Parathyroid adenoma (tissue), 2 donors: Measurements from ENCODE around the gene PRICKLE2.

ENCODE experiments used
- H2AFZ ChIP-seq: fragments of 300-600 bp; sonication (generic); one replicate; pipeline ENCODE4 v1.7.0; 2017; ENCODE audit warnings: antibody characterized with exemption, mild to moderate bottlenecking
- H3K27ac ChIP-seq: fragments of 300-600 bp; sonication (generic); one replicate; pipeline ENCODE4 v1.7.0; 2017
- H3K27me3 ChIP-seq: fragments of 300-600 bp; sonication (generic); one replicate; pipeline ENCODE4 v1.7.0; 2017; ENCODE audit warnings: low read length; ENCODE audit not compliant: control insufficient read depth, insufficient read depth
- H3K36me3 ChIP-seq: fragments of 300-600 bp; sonication (generic); one replicate; pipeline ENCODE4 v1.7.0; 2017; ENCODE audit warnings: low read length; ENCODE audit not compliant: control insufficient read depth, insufficient read depth
- H3K4me1 ChIP-seq: fragments of 300-600 bp; sonication (generic); one replicate; pipeline ENCODE4 v1.7.0; 2017; ENCODE audit warnings: control low read depth
- H3K4me2 ChIP-seq: fragments of 300-600 bp; sonication (generic); one replicate; pipeline ENCODE4 v1.7.0; 2017; ENCODE audit warnings: low read length
- H3K4me3 ChIP-seq: fragments of 300-600 bp; sonication (generic); one replicate; pipeline ENCODE4 v1.7.0; 2017; ENCODE audit warnings: low read depth, low read length
- H3K79me2 ChIP-seq: fragments of 300-600 bp; sonication (generic); one replicate; pipeline ENCODE4 v1.7.0; 2017; ENCODE audit warnings: control low read depth
- H3K9ac ChIP-seq: fragments of 300-600 bp; sonication (generic); one replicate; pipeline ENCODE4 v1.7.0; 2017; ENCODE audit warnings: mild to moderate bottlenecking
- H3K9me3 ChIP-seq: fragments of 300-600 bp; sonication (generic); one replicate; pipeline ENCODE4 v1.7.0; 2017; ENCODE audit warnings: low read length; ENCODE audit not compliant: control insufficient read depth
- CTCF ChIP-seq: fragments of 300-600 bp; sonication (generic); IDR thresholded peaks from one replicate; pipeline ENCODE4 v1.7.0; 2017; ENCODE audit warnings: antibody characterized with exemption, mild to moderate bottlenecking
- donor health status: primary hyperparathyroidism.

PRICKLE2 gene

GRCh38 chr3:64228110-64228509 is 2.8 kb upstream of the PRICKLE2 start:
- Histone ChIP-seq H3K79me2 (no peaks in the 10 kb centered on the region), H3K36me3 (no peaks in the 10 kb centered on the region), H2AFZ (no peak overlapping the region), H3K4me2 (no peak overlapping the region), H3K27me3 (no peaks in the 10 kb centered on the region), H3K4me3 (no peak overlapping the region), H3K27ac (no peak overlapping the region), H3K9me3 (no peaks in the 10 kb centered on the region), H3K4me1 (no peaks in the 10 kb centered on the region), H3K9ac (no peak overlapping the region)
- no peak for TF ChIP-seq CTCF

- no peaks in the 10 kb centered on the region for H3K4me1 ChIP-seq
- H3K9ac ChIP-seq: no peak overlapping the region
- H3K4me2 ChIP-seq: no peak overlapping the region
- H3K27ac ChIP-seq: no peak overlapping the region
- no peaks in the 10 kb centered on the region for H3K79me2 ChIP-seq
- no peak for TF ChIP-seq CTCF
- no peaks in the 10 kb centered on the region for H3K36me3 ChIP-seq
- no peak overlapping the region for H2AFZ ChIP-seq
- H3K27me3 ChIP-seq: no peaks in the 10 kb centered on the region
- no peak overlapping the region for H3K4me3 ChIP-seq
- no peaks in the 10 kb centered on the region for H3K9me3 ChIP-seq
These were observed 1.5 kb upstream of the PRICKLE2 start for GRCh38 chr3:64226730-64227129.

DNA sequence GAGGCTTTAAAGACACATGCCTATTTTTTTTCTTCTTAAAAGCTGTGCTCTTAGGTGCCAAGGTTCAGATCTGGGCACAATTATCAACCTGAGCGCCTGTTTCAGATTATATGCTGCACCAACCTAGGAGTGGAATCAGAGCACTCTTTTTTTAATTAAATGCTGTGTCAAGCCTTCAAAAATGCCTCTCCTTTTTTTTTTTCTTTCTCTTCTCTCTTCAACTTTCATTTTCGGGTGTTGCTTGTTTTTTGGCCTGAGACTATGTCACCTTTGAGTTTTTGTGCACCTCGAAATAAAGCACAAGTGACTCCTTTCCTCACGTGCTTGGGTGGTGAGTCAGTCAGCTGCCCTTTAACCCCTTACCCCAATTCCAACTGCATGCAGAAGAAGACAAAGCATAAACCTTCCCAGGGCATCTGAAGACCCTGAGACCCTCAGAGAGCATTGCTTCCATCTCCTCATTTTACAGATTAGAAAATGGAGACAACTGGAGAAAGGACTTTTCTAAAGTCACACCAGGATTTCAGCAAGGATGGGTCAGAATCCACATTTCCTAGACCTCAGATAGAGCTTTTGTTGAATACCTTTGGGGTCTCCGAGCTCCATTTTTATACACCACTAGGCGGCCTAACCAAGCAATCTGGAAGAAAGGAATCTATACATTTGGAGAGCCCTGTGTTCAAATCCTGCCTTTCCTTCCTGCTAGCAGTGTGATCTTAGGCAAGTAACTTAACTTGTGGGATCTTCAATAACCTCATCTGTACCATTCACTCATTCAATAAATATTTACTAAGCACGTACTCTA is 631 bp upstream of the PRICKLE2 start:
- H3K27ac ChIP-seq: no peak overlapping the region

DNA sequence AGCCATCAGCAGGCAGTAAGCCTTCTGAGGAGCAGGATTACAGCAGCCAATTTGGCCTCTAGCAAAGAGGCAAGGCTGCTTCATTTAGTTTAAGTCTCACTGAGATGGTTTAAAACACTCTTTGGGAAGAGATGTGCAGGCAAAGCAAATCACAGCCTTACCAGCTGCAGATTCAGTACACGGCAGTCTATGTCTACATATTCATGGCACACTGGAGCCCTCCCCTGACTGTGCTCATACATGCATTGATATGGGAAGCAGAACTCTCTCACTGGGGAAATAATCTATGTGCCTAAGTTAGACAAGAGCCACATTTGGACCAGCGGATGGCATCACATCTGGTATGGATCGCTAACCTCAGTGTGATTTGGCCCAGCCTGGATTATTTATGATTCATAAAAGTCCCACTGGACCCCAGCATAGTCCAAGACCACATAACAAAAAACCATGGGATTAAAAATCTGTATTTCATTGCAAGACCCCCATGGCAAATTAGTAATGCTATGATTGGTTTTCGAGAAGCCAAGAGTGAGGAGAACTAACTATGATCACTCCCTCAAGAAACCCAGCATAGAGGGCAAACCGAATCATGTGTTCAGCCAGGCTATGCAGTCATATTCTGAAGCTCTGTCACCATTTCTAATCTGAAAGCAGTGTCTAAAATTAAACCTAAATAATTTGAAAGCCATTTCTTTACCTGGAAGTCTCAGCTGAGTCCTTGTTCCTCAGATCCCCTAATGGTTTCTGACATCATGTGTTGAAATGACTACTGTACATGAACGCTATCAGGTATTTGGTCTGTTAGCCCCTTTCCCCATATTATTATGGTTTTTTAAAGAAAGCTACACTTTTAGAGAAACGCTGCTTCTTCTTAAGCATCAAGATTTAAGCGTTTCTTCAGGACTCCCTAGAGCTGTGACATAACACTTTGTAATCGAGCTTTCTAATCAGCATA is 1.2 kb downstream of the PRICKLE2 start:
- Histone ChIP-seq H3K27ac (no peak overlapping the region), H2AFZ (no peak overlapping the region), H3K9ac (no peak overlapping the region), H3K4me3 (no peak overlapping the region), H3K4me2 (no peak overlapping the region), H3K79me2 (no peaks in the 10 kb centered on the region), H3K36me3 (no peaks in the 10 kb centered on the region), H3K27me3 (no peaks in the 10 kb centered on the region), H3K9me3 (no peaks in the 10 kb centered on the region), H3K4me1 (no peaks in the 10 kb centered on the region)
- TF ChIP-seq CTCF: no peak

More for the DNA sequence above, 631 bp upstream of the PRICKLE2 start:
- no peak for TF ChIP-seq CTCF
- Histone ChIP-seq H3K4me3 (no peak overlapping the region), H3K36me3 (no peaks in the 10 kb centered on the region), H3K79me2 (no peaks in the 10 kb centered on the region), H3K27me3 (no peaks in the 10 kb centered on the region), H3K9ac (no peak overlapping the region), H3K9me3 (no peaks in the 10 kb centered on the region), H3K4me1 (no peaks in the 10 kb centered on the region), H3K4me2 (peak overlapping the region; percentile 25), H2AFZ (peak overlapping the region; percentile 65)
